Upper lobe of right lung (tissue), 1 donor: ENCODE data around the gene PPP1R12A. TPM values are rescaled to one million over a fixed set of nuclear protein-coding genes. Genes with fewer than 3 reads are reported as not detected.

Experiments
- ATAC-seq: fragments of 200-7000 bp; cut with Tn5 transposase; one replicate; pipeline ENCODE4 v1.9.1; 2020; ENCODE audit warnings: mild to moderate bottlenecking, moderate library complexity
- DNase-seq: peaks from one replicate; pipeline ENCODE4 v3.0.0-alpha.2; 2020
- H3K27ac ChIP-seq: fragments of 200-600 bp; one replicate; pipeline ENCODE4 v1.8.0; 2022
- H3K27me3 ChIP-seq: fragments of 200-600 bp; one replicate; pipeline ENCODE4 v1.8.0; 2022; ENCODE audit warnings: mild to moderate bottlenecking
- H3K36me3 ChIP-seq: fragments of 200-600 bp; one replicate; pipeline ENCODE4 v1.8.0; 2022
- H3K4me1 ChIP-seq: fragments of 200-600 bp; one replicate; pipeline ENCODE4 v1.8.0; 2022
- H3K4me3 ChIP-seq: fragments of 200-600 bp; one replicate; pipeline ENCODE4 v1.8.0; 2022; ENCODE audit warnings: mild to moderate bottlenecking
- H3K9me3 ChIP-seq: fragments of 200-600 bp; one replicate; pipeline ENCODE4 v1.8.0; 2022
- CTCF ChIP-seq: fragments of 200-600 bp; IDR thresholded peaks from one replicate; pipeline ENCODE4 v1.8.0; 2022; ENCODE audit warnings: antibody characterized with exemption
- intact Hi-C: fragments of 100-400 bp; cut with DNase I; formaldehyde crosslinking; loops from one replicate; pipeline ENCODE4 v1.11.0; 2022
- total RNA-seq: library from RNA; stranded (reverse); fragmentation: NEBNext Ultra II Directional; extraction: Animal tissue kit (Norgen Biotek cat#: 25700); gene quantifications from one replicate; pipeline ENCODE4 v1.2.1, GENCODE V29; 2021
- donor health status: DM: no; HTN: yes; CAD: no; lungs with severe emphysema.

The PPP1R12A gene
- total RNA-seq, 1 donor from 2014 or later, result 80.4 TPM

GRCh38 chr12:79975143-79975542 is 40.2 kb upstream of the PPP1R12A start:
- no peak overlapping the region for H3K27ac ChIP-seq
- H3K36me3 ChIP-seq, result no peaks in the 10 kb centered on the region
- H3K4me1 ChIP-seq, result no peaks in the 10 kb centered on the region
- no peak overlapping the region for H3K4me3 ChIP-seq
- H3K9me3 ChIP-seq, result no peaks in the 10 kb centered on the region
- no peak for TF ChIP-seq CTCF
- DNase-seq, result no peak
- ATAC-seq, result no peak
- intact Hi-C loops, result no loop called here
- no peaks in the 10 kb centered on the region for H3K27me3 ChIP-seq

- intact Hi-C loops, result no loop called here
- no peaks in the 10 kb centered on the region for H3K4me1 ChIP-seq
- no peak overlapping the region for H3K27ac ChIP-seq
- no peak for TF ChIP-seq CTCF
- ATAC-seq (no peak), DNase-seq (no peak)
- H3K4me3 ChIP-seq, result no peak overlapping the region
- H3K27me3 ChIP-seq, result no peaks in the 10 kb centered on the region
- H3K36me3 ChIP-seq, result no peaks in the 10 kb centered on the region
- H3K9me3 ChIP-seq, result no peaks in the 10 kb centered on the region
Observed at GRCh38 chr12:79973801-79974200, 38.9 kb upstream of the PPP1R12A start.

- H3K27ac ChIP-seq, result no peak overlapping the region
- no peaks in the 10 kb centered on the region for H3K9me3 ChIP-seq
- no peaks in the 10 kb centered on the region for H3K4me1 ChIP-seq
- H3K4me3 ChIP-seq, result no peak overlapping the region
- H3K36me3 ChIP-seq, result no peaks in the 10 kb centered on the region
- DNase-seq (no peak), ATAC-seq (no peak)
- intact Hi-C loops, result no loop called here
- no peak for TF ChIP-seq CTCF
- no peaks in the 10 kb centered on the region for H3K27me3 ChIP-seq
Observed at GRCh38 chr12:79964100-79964627, 29.3 kb upstream of the PPP1R12A start.

DNA sequence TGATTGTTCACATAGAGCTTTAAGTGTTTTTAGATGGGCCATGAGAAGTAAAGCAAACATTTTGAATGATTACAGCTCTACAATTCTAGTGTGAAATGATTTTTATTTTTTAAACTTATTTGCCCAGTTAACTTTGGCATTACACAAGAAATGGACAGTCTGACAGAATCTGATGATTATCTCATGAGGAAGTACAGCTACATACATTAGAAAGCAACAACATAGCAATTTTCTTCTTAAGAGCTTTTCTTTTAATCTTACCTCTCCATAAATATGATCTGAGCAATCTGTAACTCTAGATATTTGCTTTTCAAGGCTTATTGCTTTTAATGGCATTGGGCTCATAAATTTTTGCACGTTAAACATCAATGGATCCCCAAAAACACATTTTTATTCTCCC is 26.5 kb upstream of the PPP1R12A start:
- ATAC-seq, result no peak
- intact Hi-C loops, result no loop called here
- no peak overlapping the region for H3K4me3 ChIP-seq
- no peaks in the 10 kb centered on the region for H3K27me3 ChIP-seq
- no peaks in the 10 kb centered on the region for H3K36me3 ChIP-seq
- DNase-seq, result no peak
- H3K27ac ChIP-seq, result no peak overlapping the region
- no peaks in the 10 kb centered on the region for H3K4me1 ChIP-seq
- no peak for TF ChIP-seq CTCF
- H3K9me3 ChIP-seq, result no peaks in the 10 kb centered on the region

GRCh38 chr12:79959484-79959883 is 24.6 kb upstream of the PPP1R12A start:
- TF ChIP-seq CTCF, result no peak
- Histone ChIP-seq H3K4me1 (no peaks in the 10 kb centered on the region), H3K4me3 (no peak overlapping the region), H3K27ac (no peak overlapping the region), H3K36me3 (no peaks in the 10 kb centered on the region), H3K27me3 (no peaks in the 10 kb centered on the region), H3K9me3 (no peaks in the 10 kb centered on the region)
- no peak for ATAC-seq
- no peak for DNase-seq
- intact Hi-C loops, result no loop called here

DNA sequence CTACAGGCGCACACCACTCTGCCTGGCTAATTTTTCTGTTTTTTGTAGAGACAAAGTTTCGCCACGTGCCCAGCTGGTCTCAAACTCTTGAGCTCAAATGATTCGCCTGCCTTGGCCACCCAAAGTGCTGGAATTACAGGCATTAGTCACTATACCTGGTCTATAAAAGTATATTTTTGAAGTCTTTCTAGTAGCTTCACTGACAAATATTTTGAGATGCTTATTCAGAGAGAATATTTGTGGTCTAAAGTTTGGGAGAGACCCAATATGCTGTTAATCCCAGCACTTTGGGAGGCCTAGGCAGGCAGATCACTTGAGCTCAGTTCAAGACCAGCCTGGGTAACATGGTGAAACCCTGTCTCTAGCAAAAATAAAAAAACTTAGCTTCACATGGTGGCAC is 22.0 kb upstream of the PPP1R12A start:
- Histone ChIP-seq H3K4me1 (no peaks in the 10 kb centered on the region), H3K36me3 (no peaks in the 10 kb centered on the region), H3K27ac (no peak overlapping the region), H3K9me3 (no peaks in the 10 kb centered on the region), H3K27me3 (no peaks in the 10 kb centered on the region), H3K4me3 (no peak overlapping the region)
- ATAC-seq, result no peak
- DNase-seq, result no peak
- intact Hi-C loops, result no loop called here
- no peak for TF ChIP-seq CTCF
